Heart right ventricle (tissue), 16 donors: ENCODE data around the gene HPS1. TPM values are rescaled to one million over a fixed set of nuclear protein-coding genes. Genes with fewer than 3 reads are reported as not detected.

ENCODE experiments used
- ATAC-seq, 8 donors: fragments of 200-7000 bp; cut with Tn5 transposase; one replicate each; pipeline ENCODE4 v1.9.1; 2020; ENCODE audit warnings: mild to moderate bottlenecking in 8 of 8, moderate library complexity in 8 of 8, moderate number of reproducible peaks in 1 of 8
- DNase-seq, 2 donors: peaks; one replicate each; pipeline ENCODE4 v3.0.0-alpha.2; 2020
- H3K27ac ChIP-seq, 10 donors: fragments of 200-600 bp; sonication (generic) in 2 of 10; one replicate each; pipeline versions ENCODE4 v1.5.0 to v1.8.0; 2020 to 2022; ENCODE audit warnings: mild to moderate bottlenecking in 3 of 10
- H3K27me3 ChIP-seq, 7 donors: fragments of 200-600 bp; one replicate each; pipeline ENCODE4 v1.8.0; 2021 to 2022; ENCODE audit warnings: mild to moderate bottlenecking in 2 of 7
- H3K36me3 ChIP-seq, 9 donors: fragments of 200-600 bp; sonication (generic) in 1 of 9; one replicate each; pipeline versions ENCODE4 v1.5.0 to v1.8.0; 2020 to 2022; ENCODE audit warnings: mild to moderate bottlenecking in 2 of 9
- H3K4me1 ChIP-seq, 9 donors: fragments of 200-600 bp; sonication (generic) in 1 of 9; one replicate each; pipeline versions ENCODE4 v1.5.0 to v1.8.0; 2020 to 2022; ENCODE audit warnings: mild to moderate bottlenecking in 4 of 9
- H3K4me3 ChIP-seq, 10 donors: fragments of 200-600 bp; sonication (generic) in 2 of 10; one replicate each; pipeline versions ENCODE4 v1.5.0 to v1.8.0; 2020 to 2022; ENCODE audit warnings: mild to moderate bottlenecking in 7 of 10, moderate library complexity in 2 of 10
- H3K9me3 ChIP-seq, 11 donors: fragments of 200-600 bp in 10 of 11; sonication (generic) in 2 of 11; one replicate each; pipeline versions ENCODE4 v1.5.0 to v1.8.0; 2013 to 2022; ENCODE audit warnings: mild to moderate bottlenecking in 2 of 11, control low read depth in 1 of 11, moderate library complexity in 1 of 11
- CTCF ChIP-seq, 9 donors: fragments of 200-600 bp; sonication (generic) in 2 of 9; IDR thresholded peaks; one replicate each; pipeline versions ENCODE4 v1.5.0 to v1.8.0; 2021 to 2022; ENCODE audit warnings: antibody characterized with exemption in 9 of 9, mild to moderate bottlenecking in 5 of 9, moderate library complexity in 1 of 9
- WGBS, 2 donors: extraction: QIAGEN DNeasy Blood & Tissue Kit; methylation state at CpG; one replicate each; pipeline ENCODE4 v1.1.7; 2013; ENCODE audit warnings: inconsistent platforms in 1 of 2; 5-methylcytosine and 5-hydroxymethylcytosine counted together
- intact Hi-C, 10 donors: fragments of 100-400 bp; cut with DNase I; formaldehyde crosslinking; loops; one replicate each; pipeline versions ENCODE4 v1.11.1 to v1.14.2; 2022
- polyA plus RNA-seq, 2 donors: library from polyadenylated mRNA; stranded (reverse); fragments of 200-250 nt; gene quantifications; one replicate each; pipeline ENCODE4 v1.2.3, GENCODE V29; 2013
- total RNA-seq, 10 donors: library from RNA; stranded (reverse); fragmentation: NEBNext Ultra II Directional in 3 of 10; extraction: Animal tissue kit (Norgen Biotek cat#: 25700) in 3 of 10; gene quantifications; one replicate each; pipeline versions ENCODE4 v1.2.1 to v1.2.4, GENCODE V29; 2021 to 2023
- donor health status: Arrhythmogenic right ventricular cardiomyopathy.
- donor health status: ischemic (EF 13 %, LVEDD 7.1; RV severe dilation, severe dysfunction).
- donor health status: healthy with polysubstance abuse.
- donor health status: DM: no; HTN: yes; CAD: no.
- donor health status: DM: no; HTN: no; CAD: no.
- donor health status: ischemic (EF 25% LVEDD 6.9; RV normal size, moderate dysfunction).
- donor health status: ischemic (EF 25% LVEDD 5.7; RV mildly dilated, moderate dysfunction).
- donor health status: healthy.
- donor health status: DM: yes; HTN: yes; CAD: no.
- donor health status: Ischemic cardiomyopathy.
- donor health status: ischemic (EF 35%, LVEDD 5.7; RV mildly dilated, moderate dysfunction).
- donor health status: nonischemic (EF 11% LVEDD 7.7; RV severe dilation, severe dysfunction).
- donor health status: DM: yes; HTN: yes; CAD: no.
- donor health status: PGD.
- donor health status: ischemic (EF 29% LVEDD 5.4; RV normal size, mild dysfunction).
- donor health status: nonischemic (EF 23%, LVEDD 6.1; RV moderate dilation, normal function).

The HPS1 gene
- total and polyA plus RNA-seq, 12 donors = 21.2 to 54.3 (median 33.4) TPM

- WGBS, 2 donors = 88 to 90% methylated on average over 23 of the region's 23 CpGs
- no peak for TF ChIP-seq CTCF (IDR thresholded peaks at IDR 0.05)
- Histone ChIP-seq H3K27ac (no peak overlapping the region), H3K4me3 (no peak overlapping the region), H3K4me1 (peaks cover 0 to 9% (median 5%) of the 10 kb centered on the region in 9 donors), H3K27me3 (no peaks in the 10 kb centered on the region), H3K9me3 (no peaks in the 10 kb centered on the region), H3K36me3 (peaks cover 0 to 98% (median 37%) of the 10 kb centered on the region in 9 donors)
- ATAC-seq (no peak), DNase-seq (no peak)
- intact Hi-C loops = no loop called here
These were observed 22.2 kb downstream of the HPS1 start for GRCh38 chr10:98424295-98425254.

GRCh38 chr10:98423691-98424120 lies 23.0 kb downstream of the HPS1 start:
- peaks cover 0 to 9% (median 5%) of the 10 kb centered on the region in 9 donors for H3K4me1 ChIP-seq
- H3K27ac ChIP-seq = no peak overlapping the region
- ATAC-seq (peak in 3 of 8 donors; percentile 26 to 54 (median 26)), DNase-seq (no peak)
- H3K9me3 ChIP-seq = no peaks in the 10 kb centered on the region
- peaks cover 0 to 98% (median 40%) of the 10 kb centered on the region in 9 donors for H3K36me3 ChIP-seq
- H3K4me3 ChIP-seq = no peak overlapping the region
- 78 to 80% methylated on average over 9 of the region's 9 CpGs for WGBS, 2 donors
- intact Hi-C loops = no loop called here
- no peaks in the 10 kb centered on the region for H3K27me3 ChIP-seq
- peak in 4 of 9 donors; percentile 18 to 37 (median 25) for TF ChIP-seq CTCF (IDR thresholded peaks at IDR 0.05)

- H3K4me1 ChIP-seq = peaks cover 0 to 9% (median 5%) of the 10 kb centered on the region in 9 donors
- no peak for TF ChIP-seq CTCF (IDR thresholded peaks at IDR 0.05)
- no peaks in the 10 kb centered on the region for H3K27me3 ChIP-seq
- no peak overlapping the region for H3K4me3 ChIP-seq
- intact Hi-C loops = no loop called here
- peaks cover 0 to 98% (median 52%) of the 10 kb centered on the region in 9 donors for H3K36me3 ChIP-seq
- DNase-seq (no peak), ATAC-seq (no peak)
- no peak overlapping the region for H3K27ac ChIP-seq
- H3K9me3 ChIP-seq = no peaks in the 10 kb centered on the region
- 96 to 97% methylated on average over 10 of the region's 10 CpGs for WGBS, 2 donors
These were observed 24.6 kb downstream of the HPS1 start for GRCh38 chr10:98422182-98422581.

GRCh38 chr10:98420786-98421185 lies 25.9 kb downstream of the HPS1 start:
- peaks cover 0 to 96% (median 47%) of the 10 kb centered on the region in 9 donors for H3K36me3 ChIP-seq
- peaks cover 0 to 14% (median 8%) of the 10 kb centered on the region in 9 donors for H3K4me1 ChIP-seq
- DNase-seq (peak; percentile 42 to 47), ATAC-seq (peak in 7 of 8 donors; percentile 31 to 84 (median 72))
- no peak for TF ChIP-seq CTCF (IDR thresholded peaks at IDR 0.05)
- WGBS, 2 donors = 46 to 51% methylated on average over 9 of the region's 9 CpGs
- peak overlapping the region in 3 of 10 donors; percentile 19 to 29 (median 28) for H3K27ac ChIP-seq
- no peak overlapping the region for H3K4me3 ChIP-seq
- no peaks in the 10 kb centered on the region for H3K9me3 ChIP-seq
- intact Hi-C loops = no loop called here
- no peaks in the 10 kb centered on the region for H3K27me3 ChIP-seq
